ENCODE measurements around the gene PIH1D2. TPM values are rescaled to one million over a fixed set of nuclear protein-coding genes. Genes with fewer than 3 reads are reported as not detected.

PIH1D2 gene
- total RNA-seq, 1 experiment from 2014 or later = 2.8 TPM

DNA sequence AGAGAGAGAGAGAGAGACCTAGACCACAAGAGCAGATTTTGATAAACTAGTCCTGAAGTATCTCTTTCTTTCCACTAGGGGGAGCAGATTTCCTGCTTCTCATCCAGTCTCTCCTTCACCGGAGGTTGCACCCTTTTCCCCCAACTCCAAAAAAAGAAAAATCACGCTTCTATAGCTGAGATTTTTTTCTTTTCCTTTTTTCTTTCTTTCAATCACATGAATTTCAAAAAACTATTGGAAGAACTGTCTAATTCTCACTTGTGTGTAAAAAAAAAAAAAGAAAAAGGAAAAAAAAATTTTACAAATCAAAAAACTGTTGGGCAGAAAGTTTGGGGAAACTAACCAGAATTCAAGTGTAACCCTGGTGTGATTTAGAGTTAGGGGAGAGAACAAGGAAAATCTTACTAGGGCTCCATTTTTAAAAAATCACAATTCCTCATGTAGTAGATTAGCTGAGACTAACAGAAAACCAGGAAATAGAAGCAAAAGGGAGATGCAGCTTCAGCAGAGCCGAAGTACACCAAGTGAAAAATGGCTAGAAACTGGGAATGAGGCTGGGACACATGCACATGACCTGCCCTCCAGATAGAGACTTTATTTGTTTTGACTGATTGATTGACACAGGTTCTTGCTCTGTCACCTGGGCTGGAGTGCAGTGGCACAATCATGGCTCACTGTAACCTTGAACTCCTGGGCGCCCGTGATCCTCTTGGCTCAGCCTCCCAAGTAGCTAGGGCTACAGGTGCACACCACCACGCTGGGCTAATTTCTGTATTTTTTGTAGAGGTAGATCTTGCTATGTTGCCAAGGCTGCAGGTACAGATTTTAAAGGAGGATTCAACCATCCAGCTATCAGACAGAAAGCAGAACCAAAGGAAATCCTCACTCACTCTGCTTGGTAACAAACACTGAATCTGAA is 40.0 kb upstream of the PIH1D2 start:
- Histone ChIP-seq H3K27me3 (replicated peaks; ENCODE audit: insufficient read depth, low read depth, low read length, poor library complexity) (no peaks in the 10 kb centered on the region), H3K27ac (ENCODE audit: low read depth, low read length, poor library complexity, severe bottlenecking) (no peak overlapping the region), H3K4me3 (ENCODE audit: low read depth, low read length, poor library complexity, severe bottlenecking) (no peak overlapping the region), H3K9me3 (ENCODE audit: low read depth, low read length, poor library complexity, severe bottlenecking) (peaks cover 3% of the 10 kb centered on the region), H3K36me3 (ENCODE audit: insufficient read depth, low read length, poor library complexity, severe bottlenecking) (no peaks in the 10 kb centered on the region), H3K4me1 (ENCODE audit: insufficient read depth, low read length, poor library complexity, severe bottlenecking) (peaks cover 5% of the 10 kb centered on the region)
- TF ChIP-seq CTCF (conservative IDR thresholded peaks at IDR 0.05; ENCODE audit: low read depth, low read length) (peak; percentile 76), EZH2 (IDR thresholded peaks at IDR 0.05; ENCODE audit: borderline replicate concordance, low read depth, low read length, poor library complexity, severe bottlenecking) (no peak)
- peak; percentile 82 for DNase-seq (ENCODE audit: low spot score)
- CTCF ChIA-PET = interaction anchor here (0.6 to 1.3 kb wide), 11 partner anchors 12 to 1805 kb away, joined by 3 to 17 read pairs (median 4); partner anchors contain the start of gene BCO2
- POLR2A ChIA-PET (ENCODE audit: low non-redundant PET) = interaction anchor here (0.5 to 0.6 kb wide), 3 partner anchors 10 to 31 kb away, joined by 3 to 11 read pairs (median 3); no protein-coding TSS in a partner anchor
- no TSS peak for BruUV-seq (replicated peaks)
- intact Hi-C loops (cut with micrococcal nuclease; ENCODE audit: unreplicated experiment) = loop anchor here (1.0 kb wide), 2 partner anchors 62 to 167 kb away; partner anchors contain the start of gene BCO2

DNA sequence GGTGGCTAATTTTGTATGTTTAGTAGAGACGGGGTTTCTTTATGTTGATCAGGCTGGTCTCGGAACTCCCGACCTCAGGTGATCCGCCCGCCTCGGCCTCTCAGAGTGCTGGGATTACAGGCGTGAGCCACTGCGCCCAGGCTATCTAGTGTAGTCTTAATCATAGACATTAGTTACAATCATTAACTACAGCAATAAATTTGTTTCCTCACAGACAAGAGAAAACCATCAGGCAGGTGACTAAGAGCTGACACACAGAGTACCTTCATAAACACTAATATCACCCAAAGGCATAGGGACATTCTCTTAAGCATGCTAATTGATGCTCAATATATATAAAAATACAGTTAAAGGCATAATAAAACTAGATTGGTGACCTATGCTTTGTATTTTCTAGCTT is 32.3 kb upstream of the PIH1D2 start:
- TF ChIP-seq EZH2 (IDR thresholded peaks at IDR 0.05; ENCODE audit: borderline replicate concordance, low read depth, low read length, poor library complexity, severe bottlenecking) = no peak
- no peak for TF ChIP-seq CTCF (conservative IDR thresholded peaks at IDR 0.05; ENCODE audit: low read depth, low read length)
- ChIA-PET POLR2A (ENCODE audit: low non-redundant PET) (no interaction called here), CTCF (interaction anchor here (0.6 kb wide), 1 partner anchor 62 kb away, joined by 3 read pairs; no protein-coding TSS in a partner anchor)

GRCh38 chr11:112103446-112103845 is 29.6 kb upstream of the PIH1D2 start:
- Histone ChIP-seq H3K27ac (ENCODE audit: low read depth, low read length, poor library complexity, severe bottlenecking) (no peak overlapping the region), H3K9me3 (ENCODE audit: low read depth, low read length, poor library complexity, severe bottlenecking) (no peaks in the 10 kb centered on the region), H3K36me3 (ENCODE audit: insufficient read depth, low read length, poor library complexity, severe bottlenecking) (no peaks in the 10 kb centered on the region), H3K4me1 (ENCODE audit: insufficient read depth, low read length, poor library complexity, severe bottlenecking) (no peaks in the 10 kb centered on the region), H3K27me3 (replicated peaks; ENCODE audit: insufficient read depth, low read depth, low read length, poor library complexity) (no peaks in the 10 kb centered on the region), H3K4me3 (ENCODE audit: low read depth, low read length, poor library complexity, severe bottlenecking) (no peak overlapping the region)
- no peak for DNase-seq (ENCODE audit: low spot score)
- CTCF ChIA-PET = no interaction called here
- intact Hi-C loops (cut with micrococcal nuclease; ENCODE audit: unreplicated experiment) = no loop called here
- TF ChIP-seq CTCF (conservative IDR thresholded peaks at IDR 0.05; ENCODE audit: low read depth, low read length) (no peak), EZH2 (IDR thresholded peaks at IDR 0.05; ENCODE audit: borderline replicate concordance, low read depth, low read length, poor library complexity, severe bottlenecking) (no peak)
- BruUV-seq (replicated peaks) = no TSS peak
- POLR2A ChIA-PET (ENCODE audit: low non-redundant PET) = interaction anchor here (0.7 kb wide), 1 partner anchor 417 kb away, joined by 12 read pairs; no protein-coding TSS in a partner anchor

More for the DNA sequence above, 32.3 kb upstream of the PIH1D2 start:
- BruUV-seq (replicated peaks) = no TSS peak
- DNase-seq (ENCODE audit: low spot score) = no peak
- Histone ChIP-seq H3K27ac (ENCODE audit: low read depth, low read length, poor library complexity, severe bottlenecking) (no peak overlapping the region), H3K4me3 (ENCODE audit: low read depth, low read length, poor library complexity, severe bottlenecking) (no peak overlapping the region), H3K4me1 (ENCODE audit: insufficient read depth, low read length, poor library complexity, severe bottlenecking) (no peaks in the 10 kb centered on the region), H3K36me3 (ENCODE audit: insufficient read depth, low read length, poor library complexity, severe bottlenecking) (no peaks in the 10 kb centered on the region), H3K27me3 (replicated peaks; ENCODE audit: insufficient read depth, low read depth, low read length, poor library complexity) (no peaks in the 10 kb centered on the region), H3K9me3 (ENCODE audit: low read depth, low read length, poor library complexity, severe bottlenecking) (peaks cover 3% of the 10 kb centered on the region)
- intact Hi-C loops (cut with micrococcal nuclease; ENCODE audit: unreplicated experiment) = no loop called here

Data from A673 (cell line).